Erythroblast (primary cell): Measurements from ENCODE around the gene ZNF675.
"Not testable (repeated sequence)": the region's sequence is repeated elsewhere in the genome, so short reads cannot be mapped to it uniquely, and the experiment has no call there.

Experiments
- GATA1 ChIP-seq: IDR thresholded peaks from 2 replicates; pipeline ENCODE4 v1.6.1; 2011; ENCODE audit warnings: low read depth, mild to moderate bottlenecking, control low read depth, low read length, moderate library complexity
- POLR2A ChIP-seq: IDR thresholded peaks from 2 replicates; pipeline ENCODE4 v1.6.1; 2011; ENCODE audit warnings: mild to moderate bottlenecking, low read length

GRCh38 chr19:23730729-23731465 lies 43.9 kb upstream of the ZNF675 start:
- not testable (repeated sequence) for TF ChIP-seq POLR2A, GATA1
